ENCODE results near the gene TDRD1. TPM values are rescaled to one million over a fixed set of nuclear protein-coding genes. Genes with fewer than 3 reads are reported as not detected.

The TDRD1 gene
- polyA plus RNA-seq, 1 experiment, result not detected

DNA sequence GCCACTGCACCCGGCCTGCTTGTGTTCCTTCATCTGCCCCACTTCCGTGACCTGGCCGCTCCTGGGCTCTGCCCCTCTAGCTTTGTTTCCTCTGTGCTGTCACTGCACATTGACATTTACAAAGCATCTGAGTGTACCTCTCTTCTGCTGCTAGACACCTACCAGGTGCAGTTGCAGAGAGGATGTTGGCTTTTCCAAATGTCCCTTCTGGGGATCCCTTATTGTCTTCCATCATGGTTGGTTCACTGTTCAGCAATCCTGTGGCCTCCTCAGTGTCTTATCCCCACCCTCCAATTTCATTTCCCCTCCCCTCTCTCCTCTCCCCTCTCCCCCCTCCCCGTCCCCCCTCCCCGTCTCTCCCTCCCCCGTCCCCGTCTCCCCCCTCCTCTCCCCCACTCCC is 73.7 kb downstream of the TDRD1 start:
- ChIA-PET CTCF (no interaction called here), POLR2A (no interaction called here)
- H3K4me3 ChIP-seq (ENCODE audit: low read depth, low read length), result no peak overlapping the region
- DNase-seq (ENCODE audit: low read depth), result no peak
- no peaks in the 10 kb centered on the region for H3K27me3 ChIP-seq (ENCODE audit: control insufficient read depth, insufficient read depth, low read length)
- TF ChIP-seq, protein P1, sequence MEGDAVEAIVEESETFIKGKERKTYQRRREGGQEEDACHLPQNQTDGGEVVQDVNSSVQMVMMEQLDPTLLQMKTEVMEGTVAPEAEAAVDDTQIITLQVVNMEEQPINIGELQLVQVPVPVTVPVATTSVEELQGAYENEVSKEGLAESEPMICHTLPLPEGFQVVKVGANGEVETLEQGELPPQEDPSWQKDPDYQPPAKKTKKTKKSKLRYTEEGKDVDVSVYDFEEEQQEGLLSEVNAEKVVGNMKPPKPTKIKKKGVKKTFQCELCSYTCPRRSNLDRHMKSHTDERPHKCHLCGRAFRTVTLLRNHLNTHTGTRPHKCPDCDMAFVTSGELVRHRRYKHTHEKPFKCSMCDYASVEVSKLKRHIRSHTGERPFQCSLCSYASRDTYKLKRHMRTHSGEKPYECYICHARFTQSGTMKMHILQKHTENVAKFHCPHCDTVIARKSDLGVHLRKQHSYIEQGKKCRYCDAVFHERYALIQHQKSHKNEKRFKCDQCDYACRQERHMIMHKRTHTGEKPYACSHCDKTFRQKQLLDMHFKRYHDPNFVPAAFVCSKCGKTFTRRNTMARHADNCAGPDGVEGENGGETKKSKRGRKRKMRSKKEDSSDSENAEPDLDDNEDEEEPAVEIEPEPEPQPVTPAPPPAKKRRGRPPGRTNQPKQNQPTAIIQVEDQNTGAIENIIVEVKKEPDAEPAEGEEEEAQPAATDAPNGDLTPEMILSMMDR (IDR thresholded peaks at IDR 0.05; ENCODE audit: insufficient read depth, low read depth, low read length), result no peak
- no peaks in the 10 kb centered on the region for H3K36me3 ChIP-seq (ENCODE audit: control insufficient read depth, insufficient read depth, low read length)

DNA sequence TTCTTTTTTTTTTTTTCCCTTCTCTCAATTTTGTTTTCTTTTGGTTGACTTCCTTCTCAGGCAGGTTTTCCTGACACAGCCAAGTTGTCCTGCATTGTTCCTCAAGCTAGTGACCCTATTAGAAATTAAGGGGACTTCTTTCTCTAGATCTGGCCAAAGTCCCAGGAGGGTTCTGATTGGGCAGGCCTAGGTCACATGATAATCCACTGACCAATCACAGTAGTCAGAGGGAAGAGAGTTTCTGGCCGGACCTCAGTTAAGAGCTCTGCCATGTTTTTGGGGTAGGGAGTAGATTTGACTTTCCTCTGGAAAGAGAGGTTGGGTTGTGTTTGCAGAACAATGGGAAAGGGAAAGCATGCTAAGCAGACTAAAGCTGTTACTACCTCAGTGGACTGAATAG is 76.1 kb downstream of the TDRD1 start:
- DNase-seq (ENCODE audit: low read depth), result no peak
- H3K36me3 ChIP-seq (ENCODE audit: control insufficient read depth, insufficient read depth, low read length), result no peaks in the 10 kb centered on the region
- no peak overlapping the region for H3K4me3 ChIP-seq (ENCODE audit: low read depth, low read length)
- TF ChIP-seq, protein P1 (IDR thresholded peaks at IDR 0.05; ENCODE audit: insufficient read depth, low read depth, low read length), result no peak
- H3K27me3 ChIP-seq (ENCODE audit: control insufficient read depth, insufficient read depth, low read length), result no peaks in the 10 kb centered on the region
- CTCF ChIA-PET, result interaction anchor here (0.7 kb wide), 2 partner anchors 9 to 153 kb away, joined by 3 read pairs; no protein-coding TSS in a partner anchor
- POLR2A ChIA-PET, result no interaction called here

DNA sequence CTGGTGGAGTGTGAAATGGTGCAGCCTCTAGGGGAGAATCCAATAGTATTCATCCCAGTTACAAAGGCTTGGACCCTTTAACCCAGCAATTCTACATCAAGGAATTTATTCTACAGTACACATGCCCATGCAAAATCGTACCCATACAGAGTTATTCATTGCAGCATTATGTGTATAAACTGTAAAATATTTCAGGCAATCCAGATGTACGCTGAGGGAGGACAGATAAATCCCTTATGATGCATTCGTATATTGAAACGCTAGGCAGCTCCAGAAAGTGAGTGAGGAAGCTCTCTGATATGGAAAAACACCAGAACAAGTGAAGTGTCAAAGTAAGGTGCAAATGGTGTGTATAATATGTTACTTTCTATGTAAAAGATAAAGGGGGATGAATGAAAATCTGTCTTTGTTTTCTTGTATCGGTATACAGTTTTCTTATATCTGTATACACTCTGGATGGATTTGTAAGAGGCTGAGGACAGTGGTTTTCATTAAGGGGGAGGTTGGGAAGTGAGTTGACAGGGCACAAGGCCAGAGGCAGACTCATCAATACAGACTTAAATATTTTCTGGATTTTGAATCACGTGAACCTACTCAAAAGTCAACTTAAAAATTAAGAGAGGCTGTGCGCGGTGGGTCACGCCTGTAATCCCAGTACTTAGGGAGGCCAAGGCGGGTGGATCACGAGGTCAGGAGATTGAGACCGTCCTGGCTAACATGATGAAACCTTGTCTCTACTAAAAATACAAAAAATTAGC is 77.0 kb downstream of the TDRD1 start:
- no peak for DNase-seq (ENCODE audit: low read depth)
- ChIA-PET CTCF (no interaction called here), POLR2A (no interaction called here)
- Histone ChIP-seq H3K36me3 (ENCODE audit: control insufficient read depth, insufficient read depth, low read length) (no peaks in the 10 kb centered on the region), H3K4me3 (ENCODE audit: low read depth, low read length) (no peak overlapping the region), H3K27me3 (ENCODE audit: control insufficient read depth, insufficient read depth, low read length) (no peaks in the 10 kb centered on the region)
- TF ChIP-seq, protein P1 (IDR thresholded peaks at IDR 0.05; ENCODE audit: insufficient read depth, low read depth, low read length), result no peak

DNA sequence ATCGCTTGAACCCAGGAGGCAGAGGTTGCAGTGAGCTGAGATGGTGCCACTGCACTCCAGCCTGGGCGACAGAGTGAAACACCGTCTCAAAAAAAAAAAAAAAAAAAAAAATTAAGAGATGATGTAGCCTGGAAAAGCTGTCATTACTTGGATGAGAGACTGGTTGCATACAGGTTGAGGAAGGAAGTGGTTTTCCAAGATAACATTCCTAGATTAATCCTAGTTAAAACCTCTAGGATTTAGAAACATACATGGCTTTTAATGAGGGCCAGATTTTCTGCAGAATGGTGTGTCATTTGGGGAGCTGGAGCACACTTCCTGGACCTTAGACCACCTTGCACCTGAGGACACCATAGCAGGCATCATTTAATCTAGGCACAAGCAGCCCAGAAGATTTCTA is 77.7 kb downstream of the TDRD1 start:
- ChIA-PET POLR2A (no interaction called here), CTCF (no interaction called here)
- Histone ChIP-seq H3K27me3 (ENCODE audit: control insufficient read depth, insufficient read depth, low read length) (no peaks in the 10 kb centered on the region), H3K4me3 (ENCODE audit: low read depth, low read length) (no peak overlapping the region), H3K36me3 (ENCODE audit: control insufficient read depth, insufficient read depth, low read length) (no peaks in the 10 kb centered on the region)
- TF ChIP-seq, protein P1 (IDR thresholded peaks at IDR 0.05; ENCODE audit: insufficient read depth, low read depth, low read length), result no peak
- no peak for DNase-seq (ENCODE audit: low read depth)

DNA sequence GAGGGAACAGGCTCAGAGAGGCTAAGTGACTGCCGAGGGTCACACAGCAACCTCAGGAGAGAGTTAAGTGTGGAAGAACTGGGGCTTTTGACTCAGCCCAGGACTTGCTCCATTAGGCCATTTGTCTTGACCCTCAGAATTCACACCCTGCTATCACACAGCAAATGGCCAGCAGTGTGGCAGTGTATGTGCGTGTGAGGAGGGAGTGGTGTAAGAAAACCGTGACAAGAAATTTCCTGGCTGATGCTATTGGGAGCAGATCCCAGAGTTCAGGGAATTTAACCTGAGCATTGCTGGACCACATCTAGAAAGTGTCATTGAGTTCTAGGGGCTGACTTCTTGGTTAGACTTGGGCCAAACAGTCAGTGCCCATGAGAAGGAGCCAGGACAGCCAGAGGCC is 78.3 kb downstream of the TDRD1 start:
- ChIA-PET CTCF (no interaction called here), POLR2A (no interaction called here)
- DNase-seq (ENCODE audit: low read depth), result no peak
- Histone ChIP-seq H3K36me3 (ENCODE audit: control insufficient read depth, insufficient read depth, low read length) (no peaks in the 10 kb centered on the region), H3K4me3 (ENCODE audit: low read depth, low read length) (no peak overlapping the region), H3K27me3 (ENCODE audit: control insufficient read depth, insufficient read depth, low read length) (no peaks in the 10 kb centered on the region)
- TF ChIP-seq, protein P1 (IDR thresholded peaks at IDR 0.05; ENCODE audit: insufficient read depth, low read depth, low read length), result no peak
